Stimulated activated CD4-positive, alpha-beta T cell treated with anti-CD3 and anti-CD28 coated beads, Interleukin-2, amount 100 ng/mL, for 24 hours (primary cell): ENCODE measurements around the gene NXF1.
"Not testable (repeated sequence)": the region's sequence is repeated elsewhere in the genome, so short reads cannot be mapped to it uniquely, and the experiment has no call there.

ENCODE experiments used
- DNase-seq, 2 donors: peaks; one replicate each; pipeline ENCODE4 v3.0.0-alpha.2; 2020

NXF1 gene

GRCh38 chr11:62831520-62832335 is 26.5 kb upstream of the NXF1 start, which contains the start of gene STX5:
Gene STX5 (minus strand): TSS chr11:62832051. CDS start chr11:62831243, 808 bp downstream.
- peak; percentile 100 for DNase-seq

- DNase-seq = no peak
Measured at GRCh38 chr11:62830904-62831519, 25.8 kb upstream of the NXF1 start.

- not testable (repeated sequence) for DNase-seq
Measured at GRCh38 chr11:62828130-62828529, 22.9 kb upstream of the NXF1 start.

- DNase-seq = no peak
Measured at GRCh38 chr11:62823677-62824076, 18.4 kb upstream of the NXF1 start.

GRCh38 chr11:62817129-62817528 is 11.9 kb upstream of the NXF1 start:
- DNase-seq = no peak

- no peak for DNase-seq
Measured at GRCh38 chr11:62816557-62816956, 11.3 kb upstream of the NXF1 start.

GRCh38 chr11:62811659-62812058 is 6.4 kb upstream of the NXF1 start:
- no peak for DNase-seq

GRCh38 chr11:62810748-62811147 is 5.5 kb upstream of the NXF1 start:
- no peak for DNase-seq

- no peak for DNase-seq
Measured at GRCh38 chr11:62806611-62807121, 1.4 kb upstream of the NXF1 start.

GRCh38 chr11:62805961-62806441 is 761 bp upstream of the NXF1 start:
- peak; percentile 27 to 34 for DNase-seq

GRCh38 chr11:62804310-62805075 is 747 bp downstream of the NXF1 start:
- DNase-seq = peak in 1 of 2 donors; percentile 39

GRCh38 chr11:62801071-62801470 is 4.2 kb downstream of the NXF1 start:
- DNase-seq = no peak

GRCh38 chr11:62799486-62799885 is 5.8 kb downstream of the NXF1 start:
- DNase-seq = no peak

GRCh38 chr11:62796281-62796680 is 9.0 kb downstream of the NXF1 start:
- DNase-seq = no peak

- DNase-seq = no peak
Measured at GRCh38 chr11:62794201-62794775, 11.0 kb downstream of the NXF1 start.

- no peak for DNase-seq
Measured at GRCh38 chr11:62792202-62792575, 13.1 kb downstream of the NXF1 start.

- peak; percentile 93 for DNase-seq
Measured at GRCh38 chr11:62791501-62792201, 13.6 kb downstream of the NXF1 start, which contains the start of gene TMEM223. Gene TMEM223 (minus strand): TSS chr11:62792006. CDS start chr11:62791994, 12 bp downstream.

- DNase-seq = no peak
Measured at GRCh38 chr11:62789576-62789975, 15.7 kb downstream of the NXF1 start.

- DNase-seq = no peak
Measured at GRCh38 chr11:62788991-62789390, 16.2 kb downstream of the NXF1 start.

- peak; percentile 98 to 99 for DNase-seq
Measured at GRCh38 chr11:62787005-62787759, 18.1 kb downstream of the NXF1 start, which contains the start of gene TMEM179B. Gene TMEM179B (plus strand): TSS chr11:62787402. CDS start chr11:62787432, 30 bp downstream.
